Kidney (tissue), 14 donors: ENCODE measurements around the gene ADGRD1. TPM values are rescaled to one million over a fixed set of nuclear protein-coding genes. Genes with fewer than 3 reads are reported as not detected.

ENCODE experiments used
- DNase-seq, 5 donors: peaks; one replicate each; pipeline ENCODE4 v3.0.0-alpha.2; 2013 to 2020
- FAIRE-seq: peaks from 2 replicates; lab custom pipeline; 2012; peaks lifted over from hg19 to GRCh38; lab: Jason Lieb, UNC
- H3K27ac ChIP-seq, 2 donors: one replicate each; pipeline ENCODE4 v1.7.0; 2013; ENCODE audit warnings: low read depth in 2 of 2, low read length in 2 of 2, inconsistent platforms in 1 of 2
- H3K27me3 ChIP-seq: one replicate; pipeline ENCODE4 v1.7.1; 2013; ENCODE audit warnings: low read length, inconsistent platforms; ENCODE audit not compliant: control insufficient read depth, insufficient read depth
- H3K36me3 ChIP-seq, 3 donors: one replicate each; pipeline versions ENCODE4 v1.7.0 to v1.7.1; 2013; ENCODE audit warnings: low read length in 3 of 3, control low read depth in 1 of 3, inconsistent platforms in 1 of 3; ENCODE audit not compliant: insufficient read depth in 3 of 3, control insufficient read depth in 2 of 3
- H3K4me1 ChIP-seq, 3 donors: one replicate each; pipeline versions ENCODE4 v1.7.0 to v1.7.1; 2013; ENCODE audit warnings: low read length in 3 of 3, inconsistent platforms in 1 of 3, low read depth in 1 of 3; ENCODE audit not compliant: control insufficient read depth in 2 of 3, insufficient read depth in 2 of 3
- H3K4me3 ChIP-seq, 3 donors: one replicate each; pipeline versions ENCODE4 v1.7.0 to v1.8.1; 2013; ENCODE audit warnings: low read length in 3 of 3, control low read depth in 1 of 3, inconsistent platforms in 1 of 3
- H3K9ac ChIP-seq, 3 donors: one replicate each; pipeline versions ENCODE4 v1.7.0 to v1.7.1; 2013; ENCODE audit warnings: low read length in 3 of 3, control low read depth in 1 of 3, inconsistent platforms in 1 of 3
- H3K9me3 ChIP-seq, 3 donors: one replicate each; pipeline versions ENCODE4 v1.7.0 to v1.7.1; 2013; ENCODE audit warnings: low read length in 3 of 3, control low read depth in 1 of 3, inconsistent platforms in 1 of 3; ENCODE audit not compliant: control insufficient read depth in 2 of 3, insufficient read depth in 1 of 3
- CTCF ChIP-seq: IDR thresholded peaks from 3 replicates; pipeline ENCODE4 v1.5.1; 2012; ENCODE audit warnings: mild to moderate bottlenecking, moderate library complexity, borderline replicate concordance; ENCODE audit not compliant: insufficient read depth; ENCODE audit errors: extremely low read depth
- intact Hi-C: fragments of 100-400 bp; cut with DNase I; formaldehyde crosslinking; loops from one replicate; pipeline ENCODE4 v1.11.1; 2022
- polyA plus RNA-seq: library from polyadenylated mRNA; stranded (reverse); fragments of 350-450 nt; fragmentation: Illumina TruSeq; extraction: RNeasy Lipid Tissue Mini Kit (QIAGEN cat#74804); gene quantifications from one replicate; pipeline ENCODE4 v1.2.3, GENCODE V29; 2014; ENCODE audit warnings: low read depth, low replicate concordance; ENCODE audit not compliant: insufficient read depth
- total RNA-seq: library from RNA; stranded (reverse); fragmentation: NEBNext Ultra II Directional; extraction: Animal tissue kit (Norgen Biotek cat#: 25700); gene quantifications from one replicate; pipeline ENCODE4 v1.2.1, GENCODE V29; 2021
- donor health status: control.
- donor health status: control.
- donor health status: control.
- donor health status: control.
- donor health status: control.
- donor health status: DM: yes; HTN: yes; CAD: no.
- donor health status: Normal renal cell carcinoma (clear cell type).

Gene ADGRD1
- total and polyA plus RNA-seq, 2 donors from 2014 or later, result 1.7 to 6.7 TPM

GRCh38 chr12:131101703-131102492, 148.2 kb downstream of the ADGRD1 start:
- no peak for FAIRE-seq
- Histone ChIP-seq H3K27me3 (no peaks in the 10 kb centered on the region), H3K36me3 (no peaks in the 10 kb centered on the region), H3K9ac (no peak overlapping the region), H3K4me1 (no peaks in the 10 kb centered on the region), H3K27ac (no peak overlapping the region), H3K4me3 (no peak overlapping the region), H3K9me3 (no peaks in the 10 kb centered on the region)
- TF ChIP-seq CTCF, result no peak
- intact Hi-C loops, result no loop called here
- peak in 2 of 5 donors; percentile 8 to 28 for DNase-seq

GRCh38 chr12:131102493-131102931, 148.8 kb downstream of the ADGRD1 start:
- no peak for TF ChIP-seq CTCF
- H3K9ac ChIP-seq, result no peak overlapping the region
- no peaks in the 10 kb centered on the region for H3K36me3 ChIP-seq
- DNase-seq, result peak in 2 of 5 donors; percentile 36 to 56
- H3K27me3 ChIP-seq, result no peaks in the 10 kb centered on the region
- FAIRE-seq, result no peak
- H3K27ac ChIP-seq, result no peak overlapping the region
- no peak overlapping the region for H3K4me3 ChIP-seq
- intact Hi-C loops, result no loop called here
- H3K9me3 ChIP-seq, result no peaks in the 10 kb centered on the region
- H3K4me1 ChIP-seq, result no peaks in the 10 kb centered on the region

- FAIRE-seq, result no peak
- DNase-seq, result peak in 4 of 5 donors; percentile 21 to 70 (median 54)
Measured at GRCh38 chr12:131102991-131103668, 149.4 kb downstream of the ADGRD1 start.

More at GRCh38 chr12:131102991-131103668, 149.4 kb downstream of the ADGRD1 start:
- Histone ChIP-seq H3K27ac (no peak overlapping the region), H3K9ac (no peak overlapping the region), H3K36me3 (no peaks in the 10 kb centered on the region), H3K4me3 (no peak overlapping the region), H3K27me3 (no peaks in the 10 kb centered on the region), H3K9me3 (no peaks in the 10 kb centered on the region), H3K4me1 (no peaks in the 10 kb centered on the region)
- no peak for TF ChIP-seq CTCF
- intact Hi-C loops, result no loop called here
